GM21381 (cell line): ENCODE results near the gene ACBD5.

Experiments used
- ATAC-seq: cut with Tn5 transposase; IDR thresholded peaks from one replicate; pipeline ENCODE4 v1.9.1; 2021; ENCODE audit warnings: mild to moderate bottlenecking, moderate library complexity; ENCODE audit not compliant: unreplicated experiment

ACBD5 gene

DNA sequence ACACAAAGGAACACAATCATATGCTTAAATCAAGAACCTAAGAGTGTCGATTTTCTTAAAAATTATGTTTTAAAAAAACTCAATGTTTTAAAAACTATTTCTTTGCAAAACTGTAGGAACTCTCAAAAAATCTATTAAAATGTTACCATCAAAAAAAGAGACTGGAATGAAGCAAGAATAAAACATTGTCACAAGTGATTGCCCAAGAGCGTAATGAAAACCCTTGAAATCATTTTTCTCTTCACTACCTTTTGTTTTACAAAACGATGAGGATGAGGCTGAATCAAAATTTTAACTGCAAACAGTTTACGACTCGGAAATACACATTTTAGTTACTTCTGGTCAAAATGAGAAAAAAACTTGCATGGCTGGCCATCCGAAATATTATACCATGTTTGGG is 87.3 kb downstream of the ACBD5 start:
- no peak for ATAC-seq

DNA sequence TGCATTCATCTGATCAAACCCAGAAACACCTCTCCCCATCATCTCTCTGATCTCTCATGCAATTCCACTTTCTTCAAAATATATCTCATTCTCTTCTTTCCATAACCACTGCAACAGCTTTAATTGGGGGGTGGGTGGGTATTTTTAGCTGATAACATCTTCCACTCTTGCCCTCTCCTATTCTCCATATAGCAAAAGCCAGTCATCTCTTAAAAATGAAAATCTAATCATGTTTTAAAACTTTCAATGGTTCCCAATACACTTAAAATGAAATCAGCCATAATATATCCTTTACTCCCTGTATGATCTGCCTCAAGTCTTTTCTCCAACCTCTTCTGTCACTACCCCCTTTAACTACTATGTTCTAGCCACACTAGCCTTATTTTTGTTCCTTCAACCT is 87.9 kb downstream of the ACBD5 start:
- ATAC-seq: no peak

DNA sequence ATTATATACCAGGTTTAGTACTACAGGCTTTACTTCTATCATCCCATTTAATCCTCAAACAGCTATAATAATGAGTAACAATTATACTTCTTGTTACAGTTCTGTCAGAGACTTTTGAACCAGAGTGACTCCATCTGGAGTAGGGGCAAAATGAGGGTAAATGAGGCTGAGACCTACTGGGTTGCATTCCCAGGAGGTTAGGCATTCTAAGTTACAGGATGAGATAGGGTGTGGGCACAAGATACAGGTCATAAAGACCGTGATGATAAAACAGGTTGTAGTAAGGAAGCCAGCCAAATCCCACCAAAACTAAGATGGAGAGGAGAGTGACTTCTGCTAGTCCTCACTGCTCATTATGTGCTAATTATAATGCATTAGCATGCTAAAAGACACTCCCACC is 90.3 kb downstream of the ACBD5 start:
- no peak for ATAC-seq

DNA sequence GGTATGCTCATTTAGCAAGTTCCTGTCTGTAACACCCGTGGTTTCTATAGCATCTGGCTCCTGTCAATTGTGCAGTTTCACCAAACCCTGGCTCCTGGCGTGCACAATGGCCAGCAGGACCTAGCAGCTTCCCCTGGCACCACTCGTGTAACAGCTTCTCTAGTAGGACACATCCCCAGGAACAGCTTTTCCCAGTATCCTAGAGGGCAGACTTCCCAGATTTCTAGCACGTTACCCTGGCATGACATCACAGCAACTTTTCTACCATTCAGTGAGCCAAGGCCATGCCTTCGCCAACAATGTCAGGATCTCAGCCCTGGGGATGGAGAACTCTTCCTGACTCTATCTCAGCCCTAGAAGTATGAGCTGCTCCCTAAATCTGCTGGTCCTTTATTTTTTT is 92.9 kb downstream of the ACBD5 start:
- ATAC-seq: no peak

DNA sequence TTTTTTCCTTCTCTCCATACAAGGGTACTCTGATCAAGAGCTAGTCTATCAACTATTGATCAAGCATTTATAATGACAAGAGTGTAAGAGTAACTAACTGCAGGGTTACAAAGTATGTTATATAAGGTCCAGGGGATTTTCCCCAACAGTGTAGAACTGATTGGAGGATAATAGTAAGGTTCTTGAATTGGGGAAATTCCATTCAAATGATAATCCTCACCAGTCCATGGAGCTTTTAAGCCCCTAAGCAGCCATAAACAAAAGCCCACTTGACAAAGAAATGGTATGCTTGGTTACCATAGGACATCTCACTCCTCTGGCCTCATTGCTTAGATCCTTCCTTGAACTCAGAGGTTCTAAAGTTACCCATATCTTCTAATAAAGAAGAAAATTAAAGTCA is 94.7 kb downstream of the ACBD5 start:
- ATAC-seq: no peak
